B cell (primary cell): ENCODE measurements around the gene CPN1. TPM values are rescaled to one million over a fixed set of nuclear protein-coding genes. Genes with fewer than 3 reads are reported as not detected.

Experiments
- ATAC-seq: fragments of 200-7000 bp; cut with Tn5 transposase; one replicate; pipeline ENCODE4 v1.10.0; 2021; ENCODE audit warnings: low read depth, mild to moderate bottlenecking, moderate number of reproducible peaks, moderate library complexity
- CTCF ChIA-PET: fragments of 350-600 bp; sonication (Branson Sonifier 250); formaldehyde crosslinking; loops from one replicate; lab custom pipeline; 2021; ENCODE audit warnings: antibody characterized with exemption, inconsistent platforms; lab: Charles Lee
- POLR2A ChIA-PET: fragments of 350-600 bp; sonication (Branson Sonifier 250); formaldehyde crosslinking; loops from one replicate; lab custom pipeline; 2021; ENCODE audit warnings: antibody characterized with exemption; lab: Charles Lee
- DNase-seq: peaks from one replicate; pipeline ENCODE4 v3.0.0; 2013
- H2AFZ ChIP-seq: 2 replicates; pipeline ENCODE4 v1.6.1; 2012; ENCODE audit warnings: mild to moderate bottlenecking, low read depth, low read length; ENCODE audit not compliant: insufficient read depth, poor library complexity, severe bottlenecking
- H3K27ac ChIP-seq, 2 donors: 1 replicate in 1 of 2; 2 replicates in 1 of 2; pipeline ENCODE4 v1.5.1; 2012 to 2013; ENCODE audit warnings: low read length in 2 of 2, mild to moderate bottlenecking in 2 of 2, moderate library complexity in 1 of 2
- H3K27me3 ChIP-seq, 4 experiments: fragments of 200-600 bp in 1 of 4; sonication (generic) in 1 of 4; replicated peaks in 1 of 4; 1 replicate in 2 of 4; 2 replicates in 2 of 4; pipeline versions ENCODE4 v1.6.1 to v1.7.0; 2013 to 2016; ENCODE audit warnings: low read length in 3 of 4, mild to moderate bottlenecking in 2 of 4, mixed read lengths in 1 of 4, moderate library complexity in 1 of 4; ENCODE audit not compliant: insufficient read depth in 4 of 4, control insufficient read depth in 3 of 4; ENCODE audit errors: control extremely low read depth in 1 of 4
- H3K36me3 ChIP-seq, 2 experiments: replicated peaks in 1 of 2; 1 replicate in 1 of 2; 2 replicates in 1 of 2; pipeline versions ENCODE4 v1.6.1 to v1.7.1; 2013; ENCODE audit warnings: low read length in 1 of 2; ENCODE audit not compliant: insufficient read depth in 2 of 2, control insufficient read depth in 1 of 2; ENCODE audit errors: control extremely low read depth in 1 of 2, extremely low read depth in 1 of 2
- H3K4me1 ChIP-seq, 2 donors: fragments of 200-600 bp in 1 of 2; sonication (generic) in 1 of 2; 1 replicate in 1 of 2; 2 replicates in 1 of 2; pipeline versions ENCODE4 v1.5.1 to v1.6.1; 2013 to 2017; ENCODE audit warnings: low read length in 2 of 2; ENCODE audit not compliant: control insufficient read depth in 2 of 2, insufficient read depth in 2 of 2
- H3K4me2 ChIP-seq: replicated peaks from 2 replicates; pipeline ENCODE3; 2012; ENCODE audit warnings: mild to moderate bottlenecking, low read depth, low read length; ENCODE audit not compliant: poor library complexity, severe bottlenecking
- H3K4me3 ChIP-seq, 5 experiments: fragments of 200-600 bp in 1 of 5; sonication (generic) in 1 of 5; 1 replicate in 3 of 5; 2 replicates in 2 of 5; pipeline versions ENCODE4 v1.5.1 to v1.7.0; 2011 to 2016; ENCODE audit warnings: low read length in 4 of 5, mild to moderate bottlenecking in 4 of 5, low read depth in 2 of 5, control low read depth in 1 of 5, moderate library complexity in 1 of 5; ENCODE audit not compliant: insufficient read depth in 1 of 5; ENCODE audit errors: control extremely low read depth in 1 of 5, extremely low read depth in 1 of 5
- H3K79me2 ChIP-seq: fragments of 200-600 bp; sonication (generic); one replicate; pipeline ENCODE4 v1.6.0; 2016; ENCODE audit warnings: low read length; ENCODE audit not compliant: control insufficient read depth, insufficient read depth
- H3K9ac ChIP-seq: fragments of 200-600 bp; sonication (generic); 2 replicates; pipeline ENCODE4 v1.6.1; 2017; ENCODE audit warnings: mild to moderate bottlenecking, low read length, moderate library complexity
- H3K9me3 ChIP-seq, 3 donors: one replicate each; pipeline versions ENCODE4 v1.6.1 to v1.7.1; 2013; ENCODE audit warnings: low read length in 2 of 3; ENCODE audit not compliant: control insufficient read depth in 2 of 3, insufficient read depth in 1 of 3; ENCODE audit errors: control extremely low read depth in 1 of 3
- H4K20me1 ChIP-seq: 2 replicates; pipeline ENCODE4 v1.6.0; 2012; ENCODE audit warnings: mild to moderate bottlenecking, low read length; ENCODE audit not compliant: insufficient read depth, control insufficient read depth, poor library complexity, severe bottlenecking
- H3K27ac Mint-ChIP-seq: one replicate; pipeline ENCODE4 v1.8.0; 2021; ENCODE audit warnings: mixed read lengths
- H3K27me3 Mint-ChIP-seq: one replicate; pipeline ENCODE4 v1.8.0; 2021; ENCODE audit warnings: mixed read lengths
- H3K4me1 Mint-ChIP-seq: one replicate; pipeline ENCODE4 v1.8.0; 2021; ENCODE audit warnings: mixed read lengths
- H3K4me3 Mint-ChIP-seq: one replicate; pipeline ENCODE4 v1.8.0; 2021; ENCODE audit warnings: mixed read lengths
- H3K9me3 Mint-ChIP-seq: one replicate; pipeline ENCODE4 v1.8.0; 2022; ENCODE audit warnings: mixed read lengths; ENCODE audit not compliant: insufficient read depth
- CTCF ChIP-seq: fragments of 200-600 bp; IDR thresholded peaks from one replicate; pipeline ENCODE4 v1.8.0; 2022; ENCODE audit warnings: antibody characterized with exemption, mild to moderate bottlenecking
- EZH2 ChIP-seq: IDR thresholded peaks from 2 replicates; pipeline ENCODE4 v1.6.1; 2012; ENCODE audit warnings: borderline replicate concordance, low read depth, mild to moderate bottlenecking, moderate library complexity, low read length; ENCODE audit not compliant: insufficient read depth, poor library complexity, severe bottlenecking
- WGBS: methylation state at CpG from one replicate; pipeline ENCODE4 v1.1.5; 2013; ENCODE audit warnings: missing lambda C conversion rate; ENCODE audit not compliant: insufficient coverage; 5-methylcytosine and 5-hydroxymethylcytosine counted together
- intact Hi-C: fragments of 100-400 bp; cut with micrococcal nuclease; formaldehyde crosslinking; loops from one replicate; pipeline ENCODE4 v1.10.0; 2022
- polyA plus RNA-seq: library from polyadenylated mRNA; depleted of rRNA; stranded (reverse); fragments of >200 nt; gene quantifications from 2 replicates; pipeline ENCODE4 v1.2.3, GENCODE V29; 2012
- total RNA-seq, 2 donors: library from RNA; stranded (reverse); fragments of 120-200 nt in 1 of 2; gene quantifications; 1 replicate in 1 of 2; 2 replicates in 1 of 2; pipeline versions ENCODE4 v1.2.3 to v1.2.4, GENCODE V29; 2013 to 2022

CPN1 gene
- total and polyA plus RNA-seq, 2 donors (not counting 1 experiment from before 2014, with no cell fraction given) = not detected

GRCh38 chr10:100037758-100038315 is 43.8 kb downstream of the CPN1 start:
- POLR2A ChIA-PET = no interaction called here

More at GRCh38 chr10:100037758-100038315, 43.8 kb downstream of the CPN1 start:
- WGBS = 100% methylated on average over 1 of the region's 5 CpGs
- TF ChIP-seq EZH2 (no peak), CTCF (no peak)
- H3K9me3 ChIP-seq = no peaks in the 10 kb centered on the region
- no peak overlapping the region for H3K27ac Mint-ChIP-seq
- intact Hi-C loops = no loop called here
- H3K4me3 Mint-ChIP-seq = no peak overlapping the region
- no peak overlapping the region for H3K4me2 ChIP-seq
- no peaks in the 10 kb centered on the region for H3K9me3 Mint-ChIP-seq
- H3K36me3 ChIP-seq = no peaks in the 10 kb centered on the region
- H4K20me1 ChIP-seq = no peaks in the 10 kb centered on the region
- CTCF ChIA-PET = interaction anchor here (0.6 to 18.9 kb wide), 2 partner anchors 188 to 1242 kb away, joined by 3 to 525 read pairs; no protein-coding TSS in a partner anchor
- no peaks in the 10 kb centered on the region for H3K79me2 ChIP-seq
- H3K4me1 ChIP-seq = peaks cover 0 to 4% of the 10 kb centered on the region in 2 donors
- DNase-seq (no peak), ATAC-seq (no peak)
- no peak overlapping the region for H2AFZ ChIP-seq
- H3K4me1 Mint-ChIP-seq = peaks cover 2% of the 10 kb centered on the region
- H3K9ac ChIP-seq = no peak overlapping the region
- H3K27me3 Mint-ChIP-seq = peaks cover 16% of the 10 kb centered on the region
- no peak overlapping the region for H3K4me3 ChIP-seq
- no peaks in the 10 kb centered on the region for H3K27me3 ChIP-seq
- no peak overlapping the region for H3K27ac ChIP-seq
